A673 (cell line): ENCODE results near the gene NUP42. TPM values are rescaled to one million over a fixed set of nuclear protein-coding genes. Genes with fewer than 3 reads are reported as not detected.

ENCODE experiments used
- BruUV-seq: library from RNA; stranded (reverse); fragments of 400-500 nt; replicated peaks from 2 replicates; lab custom pipeline; 2021; lab: Mats Ljungman, UMichigan
- CTCF ChIA-PET: fragments of 300-600 bp; sonication (Branson Sonifier 250); formaldehyde crosslinking; loops from one replicate; lab custom pipeline; 2022; ENCODE audit warnings: antibody characterized with exemption; lab: Charles Lee
- POLR2A ChIA-PET: fragments of 300-600 bp; sonication (Branson Sonifier 250); formaldehyde crosslinking; loops from one replicate; lab custom pipeline; 2022; ENCODE audit warnings: antibody characterized with exemption; ENCODE audit not compliant: low non-redundant PET; lab: Charles Lee
- DNase-seq: peaks from one replicate; pipeline ENCODE4 v3.0.0-alpha.2; 2015; ENCODE audit warnings: low spot score
- H3K27ac ChIP-seq: fragments of 200-600 bp; sonication (generic); 2 replicates; pipeline ENCODE4 v1.5.1; 2016; ENCODE audit warnings: mixed run types, low read depth, mild to moderate bottlenecking, mixed read lengths, antibody characterized with exemption, low read length; ENCODE audit not compliant: poor library complexity, severe bottlenecking
- H3K27me3 ChIP-seq: fragments of 200-600 bp; sonication (generic); replicated peaks from 2 replicates; pipeline ENCODE4 v1.6.1; 2017; ENCODE audit warnings: mixed run types, low read depth, mild to moderate bottlenecking, mixed read lengths, antibody characterized with exemption, low read length; ENCODE audit not compliant: insufficient read depth, poor library complexity
- H3K36me3 ChIP-seq: fragments of 200-600 bp; sonication (generic); 2 replicates; pipeline ENCODE4 v1.6.1; 2016; ENCODE audit warnings: mixed run types, mild to moderate bottlenecking, mixed read lengths, antibody characterized with exemption, low read length; ENCODE audit not compliant: insufficient read depth, poor library complexity, severe bottlenecking
- H3K4me1 ChIP-seq: fragments of 200-600 bp; sonication (generic); 2 replicates; pipeline ENCODE4 v1.6.1; 2017; ENCODE audit warnings: mixed run types, mild to moderate bottlenecking, mixed read lengths, antibody characterized with exemption, low read length; ENCODE audit not compliant: insufficient read depth, poor library complexity, severe bottlenecking
- H3K4me3 ChIP-seq: fragments of 200-600 bp; sonication (generic); 2 replicates; pipeline ENCODE4 v1.5.1; 2016; ENCODE audit warnings: low read depth, mixed run types, mild to moderate bottlenecking, mixed read lengths, low read length; ENCODE audit not compliant: poor library complexity, severe bottlenecking
- H3K9me3 ChIP-seq: fragments of 200-600 bp; sonication (generic); 2 replicates; pipeline ENCODE4 v1.6.1; 2016; ENCODE audit warnings: mixed run types, low read depth, mild to moderate bottlenecking, mixed read lengths, antibody characterized with exemption, low read length; ENCODE audit not compliant: poor library complexity, severe bottlenecking
- EZH2 ChIP-seq: fragments of 200-600 bp; sonication (generic); IDR thresholded peaks from 2 replicates; pipeline ENCODE4 v1.6.1; 2017; ENCODE audit warnings: borderline replicate concordance, low read depth, mild to moderate bottlenecking, mixed read lengths, antibody characterized with exemption, low read length; ENCODE audit not compliant: poor library complexity, severe bottlenecking
- intact Hi-C: fragments of 100-400 bp; cut with micrococcal nuclease; formaldehyde crosslinking; loops from one replicate; pipeline ENCODE4 v1.10.0; 2022; ENCODE audit not compliant: unreplicated experiment
- total RNA-seq: library from RNA; stranded (reverse); gene quantifications from 2 replicates; pipeline ENCODE4 v1.2.3, GENCODE V29; 2021
- TF ChIP-seq, protein P1 (sequence below): fragments of 300-800, 200-600 bp; sonication (generic); conservative IDR thresholded peaks from 2 replicates; pipeline ENCODE4 v1.5.1; 2017; ENCODE audit warnings: low read depth, mild to moderate bottlenecking, antibody characterized with exemption, low read length, moderate library complexity, mixed read lengths

The NUP42 gene
- total RNA-seq, 1 experiment from 2014 or later = 38.2 TPM

DNA sequence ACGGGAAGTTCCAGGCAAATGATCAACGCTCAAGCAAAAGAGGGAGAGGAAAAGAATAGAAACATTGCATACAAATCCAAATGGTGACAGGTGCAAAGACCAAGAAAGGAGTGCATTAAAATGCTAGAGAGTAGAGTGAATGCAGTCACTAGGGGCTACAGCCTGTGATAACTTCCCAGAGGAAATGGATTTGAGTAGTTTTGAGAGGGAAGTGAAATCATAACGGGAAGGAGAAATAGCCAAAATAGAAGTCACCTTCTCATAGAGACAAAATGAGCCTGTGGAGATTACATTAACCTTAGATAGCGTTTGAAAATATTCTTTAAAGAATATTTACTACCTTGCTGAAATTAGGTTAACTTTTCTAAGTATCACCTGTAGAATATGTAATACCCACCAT lies 26.5 kb downstream of the NUP42 start:
- CTCF ChIA-PET = no interaction called here
- TF ChIP-seq, protein P1, sequence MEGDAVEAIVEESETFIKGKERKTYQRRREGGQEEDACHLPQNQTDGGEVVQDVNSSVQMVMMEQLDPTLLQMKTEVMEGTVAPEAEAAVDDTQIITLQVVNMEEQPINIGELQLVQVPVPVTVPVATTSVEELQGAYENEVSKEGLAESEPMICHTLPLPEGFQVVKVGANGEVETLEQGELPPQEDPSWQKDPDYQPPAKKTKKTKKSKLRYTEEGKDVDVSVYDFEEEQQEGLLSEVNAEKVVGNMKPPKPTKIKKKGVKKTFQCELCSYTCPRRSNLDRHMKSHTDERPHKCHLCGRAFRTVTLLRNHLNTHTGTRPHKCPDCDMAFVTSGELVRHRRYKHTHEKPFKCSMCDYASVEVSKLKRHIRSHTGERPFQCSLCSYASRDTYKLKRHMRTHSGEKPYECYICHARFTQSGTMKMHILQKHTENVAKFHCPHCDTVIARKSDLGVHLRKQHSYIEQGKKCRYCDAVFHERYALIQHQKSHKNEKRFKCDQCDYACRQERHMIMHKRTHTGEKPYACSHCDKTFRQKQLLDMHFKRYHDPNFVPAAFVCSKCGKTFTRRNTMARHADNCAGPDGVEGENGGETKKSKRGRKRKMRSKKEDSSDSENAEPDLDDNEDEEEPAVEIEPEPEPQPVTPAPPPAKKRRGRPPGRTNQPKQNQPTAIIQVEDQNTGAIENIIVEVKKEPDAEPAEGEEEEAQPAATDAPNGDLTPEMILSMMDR = no peak
- TF ChIP-seq EZH2 = no peak
- Histone ChIP-seq H3K27me3 (no peaks in the 10 kb centered on the region), H3K27ac (no peak overlapping the region), H3K9me3 (no peaks in the 10 kb centered on the region), H3K4me3 (no peak overlapping the region), H3K4me1 (no peaks in the 10 kb centered on the region), H3K36me3 (no peaks in the 10 kb centered on the region)
- intact Hi-C loops = no loop called here
- no peak for DNase-seq
- BruUV-seq = no TSS peak
- POLR2A ChIA-PET = no interaction called here

- H3K9me3 ChIP-seq = no peaks in the 10 kb centered on the region
- ChIA-PET CTCF (no interaction called here), POLR2A (no interaction called here)
- intact Hi-C loops = no loop called here
- H3K4me3 ChIP-seq = no peak overlapping the region
- H3K27ac ChIP-seq = no peak overlapping the region
- BruUV-seq = no TSS peak
- no peaks in the 10 kb centered on the region for H3K36me3 ChIP-seq
- no peak for DNase-seq
- H3K4me1 ChIP-seq = no peaks in the 10 kb centered on the region
- TF ChIP-seq EZH2 = no peak
- TF ChIP-seq, protein P1 = no peak
- no peaks in the 10 kb centered on the region for H3K27me3 ChIP-seq
Observed at GRCh38 chr7:23210506-23210905, 28.7 kb downstream of the NUP42 start.

DNA sequence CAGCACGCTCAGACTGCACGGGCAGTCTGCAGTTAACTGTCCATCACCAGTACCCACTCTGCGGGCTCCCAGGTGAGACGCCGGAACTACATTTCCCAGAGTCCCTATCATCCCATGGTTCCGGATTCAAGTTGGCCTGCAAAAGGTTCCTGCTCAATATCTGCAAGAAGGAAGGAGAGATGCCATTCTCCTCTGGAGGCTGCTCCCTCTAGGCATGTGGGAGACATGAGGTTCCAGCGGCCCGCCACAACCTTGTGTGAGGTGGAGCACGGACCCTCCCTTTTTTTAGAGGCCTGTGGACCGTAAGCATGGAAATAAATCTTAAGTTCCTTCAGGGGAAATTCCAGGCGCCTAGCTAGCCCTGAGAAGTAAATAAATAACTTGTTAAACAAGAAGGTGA lies 29.7 kb downstream of the NUP42 start:
- no peak overlapping the region for H3K4me3 ChIP-seq
- H3K9me3 ChIP-seq = no peaks in the 10 kb centered on the region
- TF ChIP-seq, protein P1 = no peak
- TF ChIP-seq EZH2 = no peak
- ChIA-PET POLR2A (no interaction called here), CTCF (no interaction called here)
- intact Hi-C loops = no loop called here
- H3K4me1 ChIP-seq = no peaks in the 10 kb centered on the region
- H3K27ac ChIP-seq = no peak overlapping the region
- no peaks in the 10 kb centered on the region for H3K27me3 ChIP-seq
- H3K36me3 ChIP-seq = no peaks in the 10 kb centered on the region
- no peak for DNase-seq
- no TSS peak for BruUV-seq
